HCT116 (cell line): ENCODE data around the gene ZNF497. TPM values are rescaled to one million over a fixed set of nuclear protein-coding genes. Genes with fewer than 3 reads are reported as not detected.

Experiments used
- ATAC-seq: fragments of 200-7000 bp; cut with Tn5 transposase; 2 replicates; pipeline ENCODE4 v1.9.1; 2020; ENCODE audit warnings: mild to moderate bottlenecking, moderate library complexity
- BruUV-seq: library from RNA; stranded (reverse); fragments of 400-500 nt; replicated peaks from 2 replicates; lab custom pipeline; 2021; lab: Mats Ljungman, UMichigan
- CTCF ChIA-PET: fragments of 300-600 bp; sonication (Branson Sonifier 250); formaldehyde crosslinking; loops from one replicate; lab custom pipeline; 2021; ENCODE audit warnings: antibody characterized with exemption; lab: Charles Lee
- POLR2A ChIA-PET: fragments of 300-600, 350-600 bp; sonication (Branson Sonifier 250); formaldehyde crosslinking; loops from one replicate; lab custom pipeline; 2021; ENCODE audit warnings: antibody characterized with exemption; lab: Charles Lee
- RAD21 ChIA-PET, 2 experiments: fragments of 300-600 bp; sonication (Branson Sonifier 250); formaldehyde crosslinking; loops; one replicate each; lab custom pipeline; 2023; ENCODE audit warnings: low total read pairs in 2 of 2; ENCODE audit not compliant: uncharacterized antibody in 2 of 2, unreplicated experiment in 2 of 2, low non-redundant PET in 1 of 2; lab: Charles Lee
- DNase-seq: peaks from one replicate; pipeline ENCODE4 v3.0.0-alpha.2; 2010; ENCODE audit warnings: low read depth, low spot score
- H2AFZ ChIP-seq: fragments of 200-600 bp; shearing (Covaris generic), sonication (generic); 2 replicates; pipeline ENCODE4 v1.6.1; 2017; ENCODE audit warnings: low read depth, mixed run types, mixed read lengths, antibody characterized with exemption, low read length; ENCODE audit not compliant: poor library complexity, severe bottlenecking
- H3K27ac ChIP-seq: 2 replicates; pipeline ENCODE4 v1.5.1; 2012; ENCODE audit warnings: low read depth, low read length
- H3K27me3 ChIP-seq: fragments of 200-600 bp; sonication (generic); 2 replicates; pipeline ENCODE4 v1.6.1; 2016; ENCODE audit warnings: mixed run types, low read length, mixed read lengths; ENCODE audit not compliant: insufficient read depth
- H3K36me3 ChIP-seq, 2 experiments: fragments of 200-500 bp in 1 of 2; fragments of 200-600 bp in 1 of 2; sonication (Bioruptor generic) in 1 of 2; sonication (generic) in 1 of 2; 2 replicates each; pipeline versions ENCODE4 v1.5.1 to v1.6.1; 2014 to 2016; ENCODE audit warnings: low read length in 2 of 2, inconsistent platforms in 1 of 2, mixed read lengths in 1 of 2, mixed run types in 1 of 2; ENCODE audit not compliant: insufficient read depth in 2 of 2, control insufficient read depth in 1 of 2
- H3K4me1 ChIP-seq, 2 experiments: fragments of 200-600 bp in 1 of 2; sonication (generic) in 1 of 2; 2 replicates each; pipeline versions ENCODE4 v1.5.1 to v1.6.1; 2012 to 2017; ENCODE audit warnings: low read length in 2 of 2, inconsistent platforms in 1 of 2, mild to moderate bottlenecking in 1 of 2, mixed read lengths in 1 of 2, mixed run types in 1 of 2, moderate library complexity in 1 of 2; ENCODE audit not compliant: insufficient read depth in 2 of 2, control insufficient read depth in 1 of 2
- H3K4me2 ChIP-seq: fragments of 200-600 bp; sonication (generic); 2 replicates; pipeline ENCODE4 v1.6.1; 2017; ENCODE audit warnings: mixed run types, low read length, mixed read lengths
- H3K4me3 ChIP-seq, 2 experiments: fragments of 200-600 bp in 1 of 2; sonication (generic) in 1 of 2; replicated peaks in 1 of 2; 2 replicates each; pipeline ENCODE4 v1.5.1; 2011 to 2016; ENCODE audit warnings: low read length in 2 of 2, control low read depth in 1 of 2, low read depth in 1 of 2, mild to moderate bottlenecking in 1 of 2, mixed read lengths in 1 of 2, mixed run types in 1 of 2
- H3K79me2 ChIP-seq: fragments of 200-600 bp; sonication (generic); 2 replicates; pipeline ENCODE4 v1.6.1; 2017; ENCODE audit warnings: mild to moderate bottlenecking, mixed run types, low read length, moderate library complexity, mixed read lengths; ENCODE audit not compliant: insufficient read depth
- H3K9ac ChIP-seq: fragments of 200-600 bp; sonication (generic); 2 replicates; pipeline ENCODE4 v1.6.1; 2016; ENCODE audit warnings: low read length, mixed read lengths
- H3K9me2 ChIP-seq: fragments of 200-600 bp; sonication (generic), shearing (Covaris generic); 2 replicates; pipeline ENCODE4 v1.6.1; 2017; ENCODE audit warnings: mixed run types, mild to moderate bottlenecking, moderate library complexity; ENCODE audit not compliant: insufficient read depth
- H3K9me3 ChIP-seq, 2 experiments: fragments of 200-500 bp in 1 of 2; fragments of 200-600 bp in 1 of 2; sonication (Bioruptor generic) in 1 of 2; sonication (generic) in 1 of 2; 2 replicates each; pipeline ENCODE4 v1.6.1; 2014 to 2017; ENCODE audit warnings: low read length in 2 of 2, mixed read lengths in 2 of 2, inconsistent platforms in 1 of 2, low read depth in 1 of 2, mild to moderate bottlenecking in 1 of 2, mixed run types in 1 of 2, moderate library complexity in 1 of 2; ENCODE audit not compliant: control insufficient read depth in 1 of 2, insufficient read depth in 1 of 2
- H4K20me1 ChIP-seq: fragments of 200-600 bp; sonication (generic), shearing (Covaris generic); 2 replicates; pipeline ENCODE4 v1.6.1; 2017; ENCODE audit warnings: mixed run types, mild to moderate bottlenecking, moderate library complexity; ENCODE audit not compliant: insufficient read depth
- ELF1 ChIP-seq: IDR thresholded peaks from 2 replicates; pipeline ENCODE4 v1.6.1; 2012; ENCODE audit warnings: low read depth, borderline replicate concordance
- RAD21 ChIP-seq: IDR thresholded peaks from 2 replicates; pipeline ENCODE4 v1.6.1; 2012; ENCODE audit warnings: low read depth, mild to moderate bottlenecking
- YY1 ChIP-seq: IDR thresholded peaks from 2 replicates; pipeline ENCODE4 v1.6.1; 2011; ENCODE audit warnings: low read length, low read depth, moderate library complexity, mild to moderate bottlenecking; ENCODE audit not compliant: insufficient replicate concordance; ENCODE audit errors: extremely low read depth
- ZFX ChIP-seq: fragments of 450-650 bp; IDR thresholded peaks from 2 replicates; pipeline ENCODE4 v1.6.1; 2017
- intact Hi-C: fragments of 100-400 bp; cut with micrococcal nuclease; formaldehyde crosslinking; loops from 2 replicates; pipeline ENCODE4 v1.10.0; 2022
- total RNA-seq: library from RNA; stranded (reverse); gene quantifications from one replicate; pipeline ENCODE4 v1.2.1, GENCODE V29; 2021; ENCODE audit not compliant: unreplicated experiment

ZNF497 gene
- total RNA-seq, 1 experiment from 2014 or later: 5.1 TPM

DNA sequence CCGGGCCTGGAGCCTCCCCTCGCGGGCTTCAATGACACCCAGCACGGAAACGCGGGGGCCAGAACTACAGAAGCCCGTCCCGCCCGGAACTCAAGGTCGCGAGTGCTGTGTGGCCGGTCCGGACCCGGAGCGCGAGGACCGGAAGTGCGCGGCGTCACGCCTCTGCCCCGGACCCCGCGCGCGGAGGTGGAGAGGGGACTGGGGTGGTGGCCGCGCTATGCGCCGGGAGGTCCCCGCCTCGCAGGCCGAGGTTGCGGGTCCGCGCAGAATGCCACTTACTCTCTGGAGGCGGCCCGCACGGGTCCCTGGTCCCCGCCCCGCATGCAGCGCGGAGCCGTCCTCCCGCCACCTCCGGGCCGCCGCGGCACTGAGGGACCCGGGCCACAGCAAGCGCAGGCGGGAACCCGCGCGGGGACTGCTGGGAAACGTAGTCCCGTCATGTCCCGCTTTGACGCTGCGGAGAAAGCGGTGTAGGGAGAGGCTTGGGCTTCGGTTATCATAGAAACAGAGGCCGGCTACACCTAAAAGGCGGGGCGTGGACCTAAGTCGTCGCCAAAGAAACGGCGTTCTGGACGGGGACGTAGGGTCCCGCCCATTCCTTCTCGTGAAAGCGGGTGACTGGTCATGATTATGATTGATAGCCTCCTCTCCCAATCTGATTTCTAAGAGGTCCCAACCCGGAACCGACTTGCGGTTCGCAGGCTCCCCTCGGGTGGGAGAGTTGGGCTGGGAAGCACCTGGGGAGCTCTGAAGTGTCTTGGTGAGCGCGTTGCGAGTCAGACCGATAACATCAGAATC lies 18.3 kb upstream of the ZNF497 start, which contains the start of gene ZNF837 (continued):
- TF ChIP-seq ELF1 (peak; percentile 92; the same call in 1 of the 2 replicates), ZFX (peak; percentile 96), RAD21 (no peak; the same call in 1 of the 2 replicates), YY1 (peak; percentile 82)

GRCh38 chr19:58380037-58380661 lies 17.6 kb upstream of the ZNF497 start:
- Histone ChIP-seq H2AFZ (no peak overlapping the region), H3K36me3 (0 out of 4 replicates have a peak, but pooled peaks cover 0 to 2% of the 10 kb centered on the region in 2 experiments), H4K20me1 (no peaks in the 10 kb centered on the region), H3K27me3 (no peaks in the 10 kb centered on the region), H3K27ac (peak overlapping the region; percentile 92), H3K4me1 (peaks cover 13 to 30% of the 10 kb centered on the region in 2 experiments), H3K4me3 (peak overlapping the region; percentile 59 to 92), H3K4me2 (peak overlapping the region; percentile 100), H3K9me3 (no peaks in the 10 kb centered on the region), H3K9me2 (no peaks in the 10 kb centered on the region), H3K9ac (peak overlapping the region; percentile 89), H3K79me2 (peaks cover 13% of the 10 kb centered on the region)
- BruUV-seq: TSS peak; percentile 18
- CTCF ChIA-PET: no interaction called here
- POLR2A ChIA-PET: interaction anchor here (1.5 kb wide), 1 partner anchor 17 kb away, joined by 7 read pairs; the partner anchor contains the start of gene ZNF497
- TF ChIP-seq YY1: no peak
- ATAC-seq (no peak; the same call in 1 of the 2 replicates), DNase-seq (no peak)
- intact Hi-C loops: no loop called here
- RAD21 ChIA-PET: no interaction called here
